Measurements from ENCODE around the gene RABEP2. TPM values are rescaled to one million over a fixed set of nuclear protein-coding genes. Genes with fewer than 3 reads are reported as not detected.
A peak's percentile ranks its signal among the peaks of the same experiment; 100 is the strongest.
"Not testable (repeated sequence)": the region's sequence is repeated elsewhere in the genome, so short reads cannot be mapped to it uniquely, and the experiment has no call there.

Gene RABEP2, protein sequence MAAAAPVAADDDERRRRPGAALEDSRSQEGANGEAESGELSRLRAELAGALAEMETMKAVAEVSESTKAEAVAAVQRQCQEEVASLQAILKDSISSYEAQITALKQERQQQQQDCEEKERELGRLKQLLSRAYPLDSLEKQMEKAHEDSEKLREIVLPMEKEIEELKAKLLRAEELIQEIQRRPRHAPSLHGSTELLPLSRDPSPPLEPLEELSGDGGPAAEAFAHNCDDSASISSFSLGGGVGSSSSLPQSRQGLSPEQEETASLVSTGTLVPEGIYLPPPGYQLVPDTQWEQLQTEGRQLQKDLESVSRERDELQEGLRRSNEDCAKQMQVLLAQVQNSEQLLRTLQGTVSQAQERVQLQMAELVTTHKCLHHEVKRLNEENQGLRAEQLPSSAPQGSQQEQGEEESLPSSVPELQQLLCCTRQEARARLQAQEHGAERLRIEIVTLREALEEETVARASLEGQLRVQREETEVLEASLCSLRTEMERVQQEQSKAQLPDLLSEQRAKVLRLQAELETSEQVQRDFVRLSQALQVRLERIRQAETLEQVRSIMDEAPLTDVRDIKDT
- total RNA-seq (10 to 100 TPM; 34.1 to 35.7 TPM), polyA plus RNA-seq (1 to 10 TPM; 2.8 to 6.5 (median 3.0) TPM), total RNA-seq (25.7 to 52.5 (median 31.8) reads per million in 6 experiments)

DNA sequence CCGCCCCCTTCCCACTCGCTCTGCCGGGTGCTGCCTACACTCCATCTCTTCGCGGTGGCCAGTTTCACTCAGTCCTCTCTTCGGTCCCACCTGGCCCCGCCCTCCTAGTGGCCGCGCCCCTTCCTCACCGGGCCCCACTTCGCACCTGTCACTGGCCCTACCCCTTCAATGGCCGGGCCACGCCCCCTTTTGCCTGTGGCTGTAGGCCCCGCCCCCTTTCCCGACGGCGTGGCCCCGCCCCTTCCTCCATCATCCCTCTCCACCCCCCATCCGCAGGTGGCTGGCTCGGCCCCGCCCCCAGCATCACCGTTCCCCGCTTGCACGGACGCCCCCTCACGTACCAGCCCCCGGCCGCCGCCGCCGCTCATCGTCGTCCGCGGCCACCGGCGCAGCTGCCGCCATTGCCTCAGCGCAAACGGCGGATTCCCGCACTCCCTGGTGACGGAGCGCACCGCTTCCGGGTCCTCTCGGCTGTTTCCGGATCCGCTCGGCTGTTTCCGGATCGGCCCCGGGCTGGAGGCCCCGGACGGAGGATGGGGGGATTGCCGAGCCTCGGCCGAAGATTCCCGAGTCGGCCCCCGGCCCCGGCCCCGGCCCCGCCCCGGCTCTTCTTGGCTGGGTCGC, at the start of gene RABEP2:
Gene RABEP2, minus strand, starts transcription at position 477 of the 624 bp plus-strand sequence. Its CDS starts 75 bp downstream, at position 402.
- H3K4me1 Mint-ChIP-seq: peaks cover 19 to 31% (median 25%) of the 10 kb centered on the region in 4 donors
- POLR2A ChIA-PET: interaction anchor here (0.7 to 3.5 kb wide), 15 partner anchors 10 to 102 kb away, joined by 3 to 26 read pairs (median 6); partner anchors contain the start of genes ATXN2L, NFATC2IP, SH2B1 and SPNS1
- ATAC-seq (peak; percentile 85 to 88), DNase-seq (peak; percentile 90 to 100 (median 96))
- H3K27ac Mint-ChIP-seq: peak within 1 kb of the TSS; percentile 95 to 99 (median 98)
- H3K27me3 Mint-ChIP-seq: no peaks in the 10 kb centered on the region
- peaks cover 0 to 17% (median 0%) of the 10 kb centered on the region in 3 donors for H3K36me3 Mint-ChIP-seq
- H3K9me3 Mint-ChIP-seq: no peaks in the 10 kb centered on the region
- peak within 1 kb of the TSS; percentile 85 to 98 (median 95) for H3K4me3 Mint-ChIP-seq

GRCh38 chr16:28974437-28975157, 49.6 kb upstream of the RABEP2 start, which contains the start of gene SPNS1:
TSS of gene SPNS1 (plus strand) at chr16:28974778. CDS start at chr16:28975152, 374 bp downstream.
- peaks cover 21 to 44% (median 42%) of the 10 kb centered on the region in 4 donors for H3K4me1 Mint-ChIP-seq
- H3K27me3 Mint-ChIP-seq: peaks cover 0 to 2% (median 0%) of the 10 kb centered on the region in 5 donors
- H3K9me3 Mint-ChIP-seq: no peaks in the 10 kb centered on the region
- peak within 1 kb of the TSS; percentile 97 to 99 (median 98) for H3K4me3 Mint-ChIP-seq
- H3K36me3 Mint-ChIP-seq: peaks cover 0 to 22% (median 0%) of the 10 kb centered on the region in 3 donors
- ATAC-seq: peak; percentile 95
- peak within 1 kb of the TSS; percentile 93 to 99 (median 98) for H3K27ac Mint-ChIP-seq
- peak; percentile 82 to 95 (median 90) for DNase-seq
- POLR2A ChIA-PET: interaction anchor here (0.7 to 6.2 kb wide), 14 partner anchors 11 to 152 kb away, joined by 3 to 118 read pairs (median 5); partner anchors contain the start of genes ATXN2L, LAT, NFATC2IP and RABEP2

GRCh38 chr16:28974007-28974436, 49.0 kb upstream of the RABEP2 start:
- Mint-ChIP-seq H3K4me1 (peaks cover 21 to 44% (median 42%) of the 10 kb centered on the region in 4 donors), H3K36me3 (peaks cover 0 to 16% (median 0%) of the 10 kb centered on the region in 3 donors), H3K4me3 (peak overlapping the region; percentile 97 to 99 (median 98)), H3K9me3 (no peaks in the 10 kb centered on the region), H3K27me3 (peaks cover 0 to 2% (median 0%) of the 10 kb centered on the region in 5 donors), H3K27ac (peak overlapping the region; percentile 93 to 99 (median 98))
- ATAC-seq (peak; percentile 4), DNase-seq (peak in 2 of 10 donors; percentile 10 to 32)
- POLR2A ChIA-PET: interaction anchor here (0.6 to 6.2 kb wide), 18 partner anchors 10 to 482 kb away, joined by 3 to 118 read pairs (median 4); partner anchors contain the start of genes ATXN2L, CLN3, LAT and NFATC2IP

- not testable (repeated sequence) for H3K27me3 Mint-ChIP-seq, ATAC-seq, DNase-seq, H3K4me3 Mint-ChIP-seq, H3K9me3 Mint-ChIP-seq
- H3K27ac Mint-ChIP-seq: peak overlapping the region in 2 of 10 donors; percentile 41 to 72
- H3K36me3 Mint-ChIP-seq: peaks cover 0 to 12% (median 5%) of the 10 kb centered on the region in 3 donors
- POLR2A ChIA-PET: interaction anchor here (0.7 kb wide), 1 partner anchor 32 kb away, joined by 4 read pairs; no protein-coding TSS in a partner anchor
- H3K4me1 Mint-ChIP-seq: peaks cover 5 to 11% (median 9%) of the 10 kb centered on the region in 4 donors
Observed at GRCh38 chr16:28969696-28970095, 44.7 kb upstream of the RABEP2 start.

GRCh38 chr16:28967156-28967555, 42.1 kb upstream of the RABEP2 start:
- Mint-ChIP-seq H3K27ac (no peak overlapping the region), H3K4me1 (no peaks in the 10 kb centered on the region), H3K36me3 (peaks cover 0 to 35% (median 10%) of the 10 kb centered on the region in 3 donors), H3K27me3 (no peaks in the 10 kb centered on the region), H3K4me3 (no peak overlapping the region), H3K9me3 (no peaks in the 10 kb centered on the region)
- POLR2A ChIA-PET: interaction anchor here (0.7 kb wide), 1 partner anchor 53 kb away, joined by 3 read pairs; no protein-coding TSS in a partner anchor
- no peak for DNase-seq
- no peak for ATAC-seq

- H3K27me3 Mint-ChIP-seq: no peaks in the 10 kb centered on the region
- H3K4me3 Mint-ChIP-seq: no peak overlapping the region
- POLR2A ChIA-PET: interaction anchor here (0.6 to 0.9 kb wide), 2 partner anchors 14 to 889 kb away, joined by 3 read pairs; no protein-coding TSS in a partner anchor
- no peak overlapping the region for H3K27ac Mint-ChIP-seq
- DNase-seq (no peak), ATAC-seq (no peak)
- H3K36me3 Mint-ChIP-seq: peaks cover 0 to 58% (median 17%) of the 10 kb centered on the region in 3 donors
- no peaks in the 10 kb centered on the region for H3K9me3 Mint-ChIP-seq
- peaks cover 0 to 3% (median 0%) of the 10 kb centered on the region in 4 donors for H3K4me1 Mint-ChIP-seq
Observed at GRCh38 chr16:28964496-28964895, 39.5 kb upstream of the RABEP2 start.

GRCh38 chr16:28964072-28964471, 39.0 kb upstream of the RABEP2 start:
- no peaks in the 10 kb centered on the region for H3K27me3 Mint-ChIP-seq
- H3K9me3 Mint-ChIP-seq: no peaks in the 10 kb centered on the region
- no peak for DNase-seq
- peaks cover 0 to 62% (median 17%) of the 10 kb centered on the region in 3 donors for H3K36me3 Mint-ChIP-seq
- POLR2A ChIA-PET: interaction anchor here (0.6 to 1.0 kb wide), 3 partner anchors 10 to 890 kb away, joined by 3 read pairs; no protein-coding TSS in a partner anchor
- no peak for ATAC-seq
- H3K4me1 Mint-ChIP-seq: peaks cover 0 to 6% (median 0%) of the 10 kb centered on the region in 4 donors
- H3K4me3 Mint-ChIP-seq: no peak overlapping the region
- H3K27ac Mint-ChIP-seq: peak overlapping the region in 1 of 10 donors; percentile 40

GRCh38 chr16:28958836-28959235, 33.8 kb upstream of the RABEP2 start:
- POLR2A ChIA-PET: interaction anchor here (0.7 kb wide), 1 partner anchor 10 kb away, joined by 5 read pairs; no protein-coding TSS in a partner anchor
- H3K9me3 Mint-ChIP-seq: no peaks in the 10 kb centered on the region
- DNase-seq (no peak), ATAC-seq (no peak)
- H3K27ac Mint-ChIP-seq: peak overlapping the region in 2 of 10 donors; percentile 20 to 56
- H3K4me3 Mint-ChIP-seq: no peak overlapping the region
- no peaks in the 10 kb centered on the region for H3K27me3 Mint-ChIP-seq
- H3K36me3 Mint-ChIP-seq: peaks cover 0 to 91% (median 14%) of the 10 kb centered on the region in 3 donors
- peaks cover 0 to 16% (median 6%) of the 10 kb centered on the region in 4 donors for H3K4me1 Mint-ChIP-seq

DNA sequence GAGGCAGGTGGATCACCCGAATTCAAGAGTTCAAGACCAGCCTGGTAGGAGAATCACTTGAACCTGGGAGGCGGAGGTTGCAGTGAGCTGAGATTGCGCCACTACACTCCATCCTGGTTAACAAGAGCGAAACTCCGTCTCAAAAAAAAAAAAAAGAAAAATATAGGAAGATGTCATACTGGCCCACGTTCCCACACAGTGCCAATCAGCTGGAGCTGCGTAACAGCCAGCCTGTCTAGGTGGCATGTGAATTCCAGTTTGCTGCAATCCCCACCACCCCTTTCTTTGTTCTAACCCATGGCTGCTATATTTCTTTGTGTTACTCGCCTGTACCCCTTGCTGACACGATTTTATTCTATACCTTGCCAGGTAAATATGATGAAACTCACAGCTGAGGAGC, 33.2 kb upstream of the RABEP2 start:
- Mint-ChIP-seq H3K4me1 (peaks cover 3 to 21% (median 8%) of the 10 kb centered on the region in 4 donors), H3K9me3 (no peaks in the 10 kb centered on the region), H3K4me3 (no peak overlapping the region), H3K36me3 (peaks cover 0 to 91% (median 10%) of the 10 kb centered on the region in 3 donors), H3K27ac (peak overlapping the region in 1 of 10 donors; percentile 56), H3K27me3 (no peaks in the 10 kb centered on the region)
- ATAC-seq (no peak), DNase-seq (no peak)
- POLR2A ChIA-PET: interaction anchor here (0.7 kb wide), 1 partner anchor 10 kb away, joined by 5 read pairs; no protein-coding TSS in a partner anchor

- H3K9me3 Mint-ChIP-seq: no peaks in the 10 kb centered on the region
- peak overlapping the region; percentile 86 to 100 (median 92) for H3K4me3 Mint-ChIP-seq
- no peaks in the 10 kb centered on the region for H3K27me3 Mint-ChIP-seq
- DNase-seq (peak in 1 of 10 donors; percentile 6), ATAC-seq (no peak)
- H3K4me1 Mint-ChIP-seq: peaks cover 15 to 37% (median 29%) of the 10 kb centered on the region in 4 donors
- POLR2A ChIA-PET: interaction anchor here (1.4 to 2.3 kb wide), 4 partner anchors 23 to 128 kb away, joined by 3 to 20 read pairs (median 8); partner anchors contain the start of genes ATXN2L and SPNS1
- peaks cover 0 to 36% (median 2%) of the 10 kb centered on the region in 3 donors for H3K36me3 Mint-ChIP-seq
- peak overlapping the region; percentile 46 to 94 (median 86) for H3K27ac Mint-ChIP-seq
Observed at GRCh38 chr16:28951410-28951943, 26.4 kb upstream of the RABEP2 start.

All from naive thymus-derived CD8-positive, alpha-beta T cell (primary cell).